GM10847 (cell line): Measurements from ENCODE around the gene DIAPH3.

Source experiments
- POLR2A ChIP-seq: IDR thresholded peaks from 2 replicates; pipeline ENCODE4 v1.6.1; 2011; ENCODE audit not compliant: insufficient read length; ENCODE audit errors: extremely low read depth

DIAPH3 gene

GRCh38 chr13:59686798-59687394, 476.8 kb downstream of the DIAPH3 start:
- no peak for TF ChIP-seq POLR2A

- TF ChIP-seq POLR2A: no peak
These were observed 479.6 kb downstream of the DIAPH3 start for GRCh38 chr13:59684105-59684504.

GRCh38 chr13:59681636-59682311, 482.0 kb downstream of the DIAPH3 start:
- TF ChIP-seq POLR2A: no peak

- TF ChIP-seq POLR2A: no peak
These were observed 483.2 kb downstream of the DIAPH3 start for GRCh38 chr13:59680429-59681024.

- no peak for TF ChIP-seq POLR2A
These were observed 484.5 kb downstream of the DIAPH3 start for GRCh38 chr13:59679254-59679653.

- no peak for TF ChIP-seq POLR2A
These were observed 485.5 kb downstream of the DIAPH3 start for GRCh38 chr13:59677966-59678814.

GRCh38 chr13:59677430-59677829, 486.3 kb downstream of the DIAPH3 start:
- TF ChIP-seq POLR2A: no peak

- no peak for TF ChIP-seq POLR2A
These were observed 489.1 kb downstream of the DIAPH3 start for GRCh38 chr13:59674616-59675015.

- TF ChIP-seq POLR2A: no peak
These were observed 490.4 kb downstream of the DIAPH3 start for GRCh38 chr13:59673286-59673685.

GRCh38 chr13:59672445-59672844, 491.3 kb downstream of the DIAPH3 start:
- TF ChIP-seq POLR2A: no peak

- TF ChIP-seq POLR2A: no peak
These were observed 491.8 kb downstream of the DIAPH3 start for GRCh38 chr13:59671881-59672280.

- no peak for TF ChIP-seq POLR2A
These were observed 497.2 kb downstream of the DIAPH3 start for GRCh38 chr13:59666504-59666903.

- TF ChIP-seq POLR2A: no peak
These were observed 498.0 kb downstream of the DIAPH3 start for GRCh38 chr13:59665732-59666131.

GRCh38 chr13:59665184-59665583, 498.5 kb downstream of the DIAPH3 start:
- no peak for TF ChIP-seq POLR2A

GRCh38 chr13:59664586-59664985, 499.1 kb downstream of the DIAPH3 start:
- no peak for TF ChIP-seq POLR2A

- no peak for TF ChIP-seq POLR2A
These were observed 500.0 kb downstream of the DIAPH3 start for GRCh38 chr13:59663707-59664106.
